ENCODE results near the gene SH3BGRL.

SH3BGRL gene

DNA sequence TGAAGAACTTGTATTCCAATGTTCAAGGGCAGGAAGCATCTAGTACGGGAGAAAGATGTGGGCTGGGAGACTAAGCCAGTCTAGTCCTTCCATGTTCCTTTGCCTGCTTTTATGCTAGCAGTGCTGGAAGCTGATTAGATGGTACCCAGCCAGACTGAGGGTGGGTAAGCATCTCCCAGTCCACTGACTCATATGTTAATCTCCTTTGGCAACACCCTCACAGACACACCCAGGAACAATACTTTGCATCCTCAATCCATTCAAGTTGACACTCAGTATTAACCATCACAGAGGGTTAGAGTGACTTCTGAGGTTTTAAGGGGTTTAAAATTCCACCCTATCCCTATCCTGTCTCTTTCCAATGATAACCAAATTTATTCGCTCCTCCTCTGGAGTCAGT is 6.6 kb upstream of the SH3BGRL start:
- Histone ChIP-seq H3K9me2 (replicated peaks; ENCODE audit: insufficient read depth, low read length) (no peaks in the 10 kb centered on the region), H3K9me3 (replicated peaks; ENCODE audit: insufficient read depth, low read length) (no peaks in the 10 kb centered on the region), H3K79me2 (ENCODE audit: low read length) (no peaks in the 10 kb centered on the region), H3K4me2 (ENCODE audit: low read depth, low read length) (peak overlapping the region; percentile 8; the same call in 1 of the 2 replicates), H3K4me3 (ENCODE audit: low read length) (no peak overlapping the region), H2AFZ (ENCODE audit: low read length) (no peak overlapping the region; the same call in 1 of the 2 replicates), H3K9ac (ENCODE audit: low read length) (no peak overlapping the region), H3K27me3 (replicated peaks; ENCODE audit: insufficient read depth, low read length) (no peaks in the 10 kb centered on the region), H3K27ac (ENCODE audit: low read length) (no peak overlapping the region), H3K36me3 (replicated peaks; ENCODE audit: insufficient read depth, low read length) (no peaks in the 10 kb centered on the region), H3K4me1 (ENCODE audit: low read length) (no peaks in the 10 kb centered on the region), H4K20me1 (ENCODE audit: insufficient read depth, low read length) (no peaks in the 10 kb centered on the region), H3F3A (ENCODE audit: insufficient read depth, low read length) (no peaks in the 10 kb centered on the region)
- TF ChIP-seq EZH2 (optimal IDR thresholded peaks at IDR 0.05; ENCODE audit: low read depth, low read length) (no peak), EZH2phosphoT487 (IDR thresholded peaks at IDR 0.05; ENCODE audit: low read length) (no peak)
- TF ChIP-seq, protein P1, sequence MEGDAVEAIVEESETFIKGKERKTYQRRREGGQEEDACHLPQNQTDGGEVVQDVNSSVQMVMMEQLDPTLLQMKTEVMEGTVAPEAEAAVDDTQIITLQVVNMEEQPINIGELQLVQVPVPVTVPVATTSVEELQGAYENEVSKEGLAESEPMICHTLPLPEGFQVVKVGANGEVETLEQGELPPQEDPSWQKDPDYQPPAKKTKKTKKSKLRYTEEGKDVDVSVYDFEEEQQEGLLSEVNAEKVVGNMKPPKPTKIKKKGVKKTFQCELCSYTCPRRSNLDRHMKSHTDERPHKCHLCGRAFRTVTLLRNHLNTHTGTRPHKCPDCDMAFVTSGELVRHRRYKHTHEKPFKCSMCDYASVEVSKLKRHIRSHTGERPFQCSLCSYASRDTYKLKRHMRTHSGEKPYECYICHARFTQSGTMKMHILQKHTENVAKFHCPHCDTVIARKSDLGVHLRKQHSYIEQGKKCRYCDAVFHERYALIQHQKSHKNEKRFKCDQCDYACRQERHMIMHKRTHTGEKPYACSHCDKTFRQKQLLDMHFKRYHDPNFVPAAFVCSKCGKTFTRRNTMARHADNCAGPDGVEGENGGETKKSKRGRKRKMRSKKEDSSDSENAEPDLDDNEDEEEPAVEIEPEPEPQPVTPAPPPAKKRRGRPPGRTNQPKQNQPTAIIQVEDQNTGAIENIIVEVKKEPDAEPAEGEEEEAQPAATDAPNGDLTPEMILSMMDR (IDR thresholded peaks at IDR 0.05; ENCODE audit: low read length) = no peak
- no peak for DNase-seq

DNA sequence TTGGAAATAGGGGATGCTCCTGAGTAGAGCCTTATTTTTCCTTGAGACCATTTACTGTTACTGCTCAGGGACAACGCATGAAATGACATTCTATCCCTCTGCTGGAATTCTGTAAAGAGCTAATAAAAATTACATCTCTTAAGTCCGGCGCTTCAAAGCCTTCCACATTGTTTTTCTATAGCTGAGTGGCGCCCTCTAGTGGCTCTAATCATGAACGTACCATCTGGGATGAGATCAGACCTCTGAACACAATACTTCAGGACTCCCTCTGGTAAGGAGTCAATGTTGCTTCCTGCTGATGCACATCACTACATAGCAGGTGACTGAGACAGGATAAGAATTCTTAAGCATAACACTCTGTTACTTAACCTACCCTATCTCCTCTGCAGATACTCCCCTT is 6.2 kb upstream of the SH3BGRL start:
- H3K36me3 ChIP-seq (replicated peaks; ENCODE audit: insufficient read depth, low read length) = no peaks in the 10 kb centered on the region
- H4K20me1 ChIP-seq (ENCODE audit: insufficient read depth, low read length) = no peaks in the 10 kb centered on the region
- H3K9me2 ChIP-seq (replicated peaks; ENCODE audit: insufficient read depth, low read length) = no peaks in the 10 kb centered on the region
- H3K4me2 ChIP-seq (ENCODE audit: low read depth, low read length) = peak overlapping the region; percentile 8; the same call in 1 of the 2 replicates
- no peaks in the 10 kb centered on the region for H3F3A ChIP-seq (ENCODE audit: insufficient read depth, low read length)
- H3K9me3 ChIP-seq (replicated peaks; ENCODE audit: insufficient read depth, low read length) = no peaks in the 10 kb centered on the region
- DNase-seq = peak; percentile 72
- no peak overlapping the region for H3K27ac ChIP-seq (ENCODE audit: low read length)
- H3K27me3 ChIP-seq (replicated peaks; ENCODE audit: insufficient read depth, low read length) = no peaks in the 10 kb centered on the region
- no peak overlapping the region for H3K4me3 ChIP-seq (ENCODE audit: low read length)
- H3K9ac ChIP-seq (ENCODE audit: low read length) = no peak overlapping the region
- TF ChIP-seq, protein P1 (IDR thresholded peaks at IDR 0.05; ENCODE audit: low read length) = peak; percentile 72
- TF ChIP-seq EZH2 (optimal IDR thresholded peaks at IDR 0.05; ENCODE audit: low read depth, low read length) = no peak
- H3K4me1 ChIP-seq (ENCODE audit: low read length) = no peaks in the 10 kb centered on the region
- H2AFZ ChIP-seq (ENCODE audit: low read length) = no peak overlapping the region; the same call in 1 of the 2 replicates
- H3K79me2 ChIP-seq (ENCODE audit: low read length) = no peaks in the 10 kb centered on the region

DNA sequence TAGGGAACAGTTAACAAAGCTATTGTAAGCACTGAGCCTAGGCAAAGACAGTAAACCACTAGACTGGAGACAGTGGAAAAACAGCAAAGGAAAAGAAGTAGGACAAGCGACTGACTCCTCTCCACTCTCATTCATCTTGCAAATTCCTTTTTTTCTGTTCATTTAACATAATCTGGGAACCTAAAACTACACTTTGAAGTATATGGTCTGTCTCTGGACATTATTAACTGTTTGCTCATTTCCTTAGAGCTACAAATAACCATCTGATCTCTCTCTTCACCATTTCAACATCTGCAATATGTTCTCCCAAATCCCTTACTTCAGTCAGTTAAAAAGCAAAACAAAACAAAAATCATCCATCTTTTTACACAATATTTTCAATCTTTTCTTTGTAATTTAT is 831 bp upstream of the SH3BGRL start:
- Histone ChIP-seq H3K36me3 (replicated peaks; ENCODE audit: insufficient read depth, low read length) (no peaks in the 10 kb centered on the region), H3K9ac (ENCODE audit: low read length) (peak overlapping the region; percentile 66), H3K4me3 (ENCODE audit: low read length) (peak overlapping the region; percentile 74), H3K4me2 (ENCODE audit: low read depth, low read length) (peak overlapping the region; percentile 58), H2AFZ (ENCODE audit: low read length) (peak overlapping the region; percentile 47), H3K9me2 (replicated peaks; ENCODE audit: insufficient read depth, low read length) (no peaks in the 10 kb centered on the region), H3K9me3 (replicated peaks; ENCODE audit: insufficient read depth, low read length) (no peaks in the 10 kb centered on the region), H3K27me3 (replicated peaks; ENCODE audit: insufficient read depth, low read length) (no peaks in the 10 kb centered on the region), H4K20me1 (ENCODE audit: insufficient read depth, low read length) (no peaks in the 10 kb centered on the region), H3K27ac (ENCODE audit: low read length) (peak overlapping the region; percentile 90; the same call in 1 of the 2 replicates), H3K79me2 (ENCODE audit: low read length) (peaks cover 15% of the 10 kb centered on the region), H3K4me1 (ENCODE audit: low read length) (no peaks in the 10 kb centered on the region; the same call in 1 of the 2 replicates), H3F3A (ENCODE audit: insufficient read depth, low read length) (no peaks in the 10 kb centered on the region)
- no peak for DNase-seq
- TF ChIP-seq EZH2phosphoT487 (IDR thresholded peaks at IDR 0.05; ENCODE audit: low read length) = no peak
- TF ChIP-seq, protein P1 (IDR thresholded peaks at IDR 0.05; ENCODE audit: low read length) = no peak
- no peak for TF ChIP-seq EZH2 (optimal IDR thresholded peaks at IDR 0.05; ENCODE audit: low read depth, low read length)
